DMS53 treated with DMSO at 0.1 percent for 48 hours (cell line): ENCODE data around the gene HEBP2.
"Not testable (repeated sequence)": the region's sequence is repeated elsewhere in the genome, so short reads cannot be mapped to it uniquely, and the experiment has no call there.

Source experiments
- DNase-seq: peaks from one replicate; lab custom pipeline; 2025; ENCODE audit not compliant: unreplicated experiment; lab: John Stamatoyannopoulos, UW

The HEBP2 gene, protein sequence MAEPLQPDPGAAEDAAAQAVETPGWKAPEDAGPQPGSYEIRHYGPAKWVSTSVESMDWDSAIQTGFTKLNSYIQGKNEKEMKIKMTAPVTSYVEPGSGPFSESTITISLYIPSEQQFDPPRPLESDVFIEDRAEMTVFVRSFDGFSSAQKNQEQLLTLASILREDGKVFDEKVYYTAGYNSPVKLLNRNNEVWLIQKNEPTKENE

GRCh38 chr6:138403801-138404665 lies at the start of gene HEBP2:
TSS of gene HEBP2 (plus strand) at chr6:138404223. CDS start at chr6:138404496, 273 bp downstream.
- DNase-seq: peak; percentile 72

DNA sequence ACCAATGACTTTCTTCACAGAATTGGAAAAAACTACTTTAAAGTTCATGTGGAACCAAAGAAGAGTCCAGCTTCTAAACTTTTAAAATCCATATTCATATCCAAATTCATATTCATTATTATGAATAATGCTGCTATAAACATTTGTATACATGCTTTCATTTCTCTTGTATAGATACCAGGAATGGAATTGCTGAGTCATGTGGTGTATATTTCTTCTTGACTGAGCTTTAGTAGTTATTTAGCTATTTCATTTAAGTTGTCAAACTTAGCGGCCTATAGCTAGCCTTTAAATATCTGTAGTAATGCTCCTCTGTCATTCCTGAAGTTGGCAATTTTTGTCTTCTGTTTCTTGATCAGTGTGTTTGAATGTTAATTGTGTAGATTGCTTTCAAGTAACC lies 46.1 kb upstream of the HEBP2 start:
- no peak for DNase-seq

DNA sequence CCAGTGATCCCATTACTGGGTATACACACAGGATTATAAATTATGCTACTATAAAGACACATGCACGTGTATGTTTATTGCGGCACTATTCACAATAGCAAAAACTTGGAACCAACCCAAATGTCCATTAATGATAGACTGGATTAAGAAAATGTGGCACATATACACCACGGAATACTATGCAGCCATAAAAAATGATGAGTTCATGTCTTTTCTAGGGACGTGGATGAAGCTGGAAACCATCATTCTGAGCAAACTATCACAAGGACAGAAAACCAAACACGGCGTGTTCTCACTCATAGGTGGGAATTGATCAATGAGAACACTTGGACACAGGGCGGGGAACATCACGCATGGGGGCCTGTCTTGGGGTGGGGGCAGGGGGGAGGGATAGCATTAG lies 35.3 kb upstream of the HEBP2 start:
- not testable (repeated sequence) for DNase-seq

DNA sequence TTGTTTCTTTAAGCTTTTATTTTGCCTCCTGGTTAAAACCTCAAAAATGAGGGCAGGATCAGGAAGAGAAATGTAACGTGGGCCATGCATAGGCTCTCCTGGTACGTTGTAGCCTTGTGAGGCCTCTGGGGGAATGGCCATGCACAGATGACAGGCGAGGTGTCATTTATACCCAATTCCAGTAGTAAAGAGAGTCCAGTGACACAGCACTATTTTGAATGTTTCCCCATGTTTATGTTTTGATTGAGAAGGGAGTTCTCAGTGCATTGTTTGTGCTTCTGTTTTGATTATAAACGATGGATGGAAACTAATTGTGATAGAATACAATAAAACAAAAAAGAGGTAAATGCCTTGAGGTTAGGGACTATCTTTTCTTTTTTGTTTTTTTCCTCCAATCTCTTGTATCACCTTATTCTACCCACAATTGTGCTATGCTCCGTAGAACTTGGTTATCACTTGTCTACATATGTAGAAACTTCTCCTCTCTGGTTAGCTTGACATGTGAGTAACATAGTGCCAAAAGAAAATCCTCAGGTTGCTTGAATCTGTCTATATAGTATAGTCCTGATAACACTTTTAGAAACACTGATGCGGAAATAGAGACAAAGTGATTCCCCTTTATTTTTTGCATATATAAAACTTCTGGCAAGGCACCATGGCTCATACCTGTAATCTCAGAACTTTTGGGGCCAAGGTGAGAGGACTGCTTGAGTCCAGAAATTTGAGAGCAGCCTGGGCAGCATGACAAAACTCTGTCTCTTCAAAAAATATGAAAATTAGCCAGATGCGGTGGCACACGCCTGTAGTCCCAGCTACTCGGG lies 33.2 kb upstream of the HEBP2 start:
- DNase-seq: no peak

DNA sequence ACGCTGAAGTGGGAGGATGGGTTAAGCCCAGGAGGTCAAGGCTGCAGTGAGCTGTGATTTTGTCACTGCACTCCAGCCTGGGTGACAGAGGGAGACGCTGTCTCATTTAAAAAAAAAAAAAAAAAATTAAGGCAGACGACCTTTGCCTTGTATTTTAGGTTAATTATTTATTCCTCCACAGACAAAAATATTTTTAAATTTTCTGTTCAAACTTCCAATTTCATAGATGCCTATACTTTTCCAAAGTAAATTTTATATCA lies 32.6 kb upstream of the HEBP2 start:
- no peak for DNase-seq

GRCh38 chr6:138371720-138372119 lies 32.3 kb upstream of the HEBP2 start:
- no peak for DNase-seq

DNA sequence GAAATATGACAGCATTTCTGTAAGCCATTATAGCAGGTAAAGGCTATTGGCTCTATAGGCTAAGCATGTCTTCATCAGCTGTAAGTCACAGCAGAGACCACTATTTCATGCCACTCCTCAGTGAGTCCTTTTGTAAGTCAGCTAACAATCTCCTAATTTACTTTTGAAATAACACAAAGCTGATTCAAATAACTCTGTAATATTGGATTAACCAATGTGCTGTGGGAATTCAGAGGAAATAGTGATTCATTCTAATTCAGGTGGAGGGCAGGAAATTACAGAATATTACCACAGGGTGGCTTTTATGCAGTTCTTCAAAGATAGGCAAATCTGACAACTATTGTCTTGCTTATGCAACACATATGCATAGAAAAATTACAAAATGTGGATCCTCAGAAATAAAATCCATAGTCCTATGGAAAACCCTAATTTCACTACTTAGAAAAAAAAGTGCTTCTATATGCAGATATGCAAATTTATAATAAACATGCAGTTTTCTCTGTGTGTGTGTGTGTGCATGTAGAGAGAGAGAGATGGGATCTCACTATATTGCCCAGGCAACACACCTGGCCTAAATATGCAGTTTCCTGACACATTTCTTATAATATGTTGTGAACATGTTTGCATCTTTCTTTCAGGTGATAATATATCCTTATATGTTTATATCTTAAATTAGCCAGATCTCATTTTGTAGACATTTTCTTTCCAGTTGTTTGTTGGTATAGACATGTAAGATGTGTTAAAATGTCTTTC lies 31.1 kb upstream of the HEBP2 start:
- DNase-seq: no peak

DNA sequence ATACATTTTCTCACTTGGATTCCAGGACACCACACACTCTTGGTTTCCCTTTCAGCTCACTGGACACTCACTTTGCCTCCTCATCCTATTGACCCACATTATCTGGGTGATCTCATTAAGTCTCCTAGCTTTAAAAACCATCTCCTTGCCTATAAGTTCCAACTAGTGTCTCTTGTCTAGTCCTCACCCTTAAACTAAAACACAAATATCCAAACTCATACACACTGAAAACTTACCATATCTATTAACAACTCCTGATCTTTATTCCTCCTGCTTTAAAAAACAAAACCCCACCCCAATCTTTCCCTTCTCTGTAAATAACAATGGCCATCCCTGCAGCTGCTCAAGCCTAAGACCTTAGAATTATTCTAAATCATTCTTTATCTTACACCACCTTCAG lies 29.8 kb upstream of the HEBP2 start:
- DNase-seq: no peak

DNA sequence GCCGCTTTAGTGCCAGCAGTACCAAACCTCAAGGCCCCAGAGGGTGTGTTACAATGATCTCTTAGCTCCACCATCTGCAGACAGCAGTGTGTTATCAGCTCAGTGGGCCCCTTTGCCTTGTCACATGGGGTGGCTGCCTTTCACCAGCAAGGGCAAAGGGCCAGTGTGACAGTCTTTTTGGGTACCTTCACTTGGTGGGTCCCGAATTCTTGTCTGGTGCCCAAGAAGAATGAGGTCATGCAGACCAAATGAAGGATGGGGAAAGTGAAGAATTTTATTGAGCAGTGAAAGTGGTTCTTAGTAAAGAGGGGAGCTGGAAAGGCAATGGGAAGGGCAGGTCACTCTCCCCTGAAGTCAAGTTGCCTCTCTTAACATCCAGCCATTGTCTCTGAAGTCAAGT lies 29.2 kb upstream of the HEBP2 start:
- DNase-seq: no peak

- DNase-seq: no peak
These were observed 27.0 kb upstream of the HEBP2 start for GRCh38 chr6:138377042-138377441.

DNA sequence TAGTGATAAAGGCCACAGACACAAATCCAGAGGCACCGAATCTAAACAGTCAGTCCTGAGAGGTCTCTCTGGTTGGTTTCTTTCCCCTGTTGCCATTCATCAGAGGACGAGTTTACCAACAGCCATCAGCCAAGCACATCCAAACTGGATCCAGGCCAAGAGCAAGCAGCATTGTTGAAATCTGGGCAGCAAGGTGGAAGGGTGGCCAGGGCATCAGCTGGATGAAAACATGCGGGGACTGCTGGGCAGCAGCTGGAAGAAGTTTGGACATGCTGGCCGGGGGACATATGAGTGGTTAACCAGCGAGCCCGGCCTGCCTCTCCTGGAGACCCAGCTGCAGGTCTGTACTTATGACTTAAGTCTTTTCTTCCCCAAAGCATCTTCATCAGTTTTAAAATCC lies 26.2 kb upstream of the HEBP2 start, which contains the start of gene SMIM28:
Gene SMIM28, plus strand, starts transcription at position 62 of the 400 bp plus-strand sequence. Its CDS starts 168 bp downstream, at position 230.
- DNase-seq: no peak

- no peak for DNase-seq
These were observed 25.6 kb upstream of the HEBP2 start for GRCh38 chr6:138378463-138378862.

GRCh38 chr6:138382498-138383265 lies 21.3 kb upstream of the HEBP2 start:
- no peak for DNase-seq

GRCh38 chr6:138383776-138384175 lies 20.2 kb upstream of the HEBP2 start:
- no peak for DNase-seq

DNA sequence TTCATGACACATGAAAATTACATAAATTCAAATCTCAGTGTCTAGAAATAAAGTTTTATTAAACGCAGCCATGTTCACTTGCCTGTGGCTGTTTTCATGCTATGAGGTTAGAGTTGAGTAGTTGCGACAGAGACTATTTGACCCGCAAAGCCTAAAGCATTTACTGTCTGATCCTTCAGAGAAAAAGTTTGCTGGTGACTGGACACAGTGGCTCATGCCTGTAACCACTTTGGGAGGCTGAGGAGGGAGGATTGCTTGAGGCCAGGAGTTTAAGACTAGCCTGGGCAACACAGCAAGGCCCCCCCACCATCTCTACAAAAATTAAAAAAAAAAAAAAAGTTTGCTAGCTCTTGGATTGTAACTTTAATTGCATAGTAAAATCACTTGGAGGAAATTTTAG lies 17.1 kb upstream of the HEBP2 start:
- no peak for DNase-seq

DNA sequence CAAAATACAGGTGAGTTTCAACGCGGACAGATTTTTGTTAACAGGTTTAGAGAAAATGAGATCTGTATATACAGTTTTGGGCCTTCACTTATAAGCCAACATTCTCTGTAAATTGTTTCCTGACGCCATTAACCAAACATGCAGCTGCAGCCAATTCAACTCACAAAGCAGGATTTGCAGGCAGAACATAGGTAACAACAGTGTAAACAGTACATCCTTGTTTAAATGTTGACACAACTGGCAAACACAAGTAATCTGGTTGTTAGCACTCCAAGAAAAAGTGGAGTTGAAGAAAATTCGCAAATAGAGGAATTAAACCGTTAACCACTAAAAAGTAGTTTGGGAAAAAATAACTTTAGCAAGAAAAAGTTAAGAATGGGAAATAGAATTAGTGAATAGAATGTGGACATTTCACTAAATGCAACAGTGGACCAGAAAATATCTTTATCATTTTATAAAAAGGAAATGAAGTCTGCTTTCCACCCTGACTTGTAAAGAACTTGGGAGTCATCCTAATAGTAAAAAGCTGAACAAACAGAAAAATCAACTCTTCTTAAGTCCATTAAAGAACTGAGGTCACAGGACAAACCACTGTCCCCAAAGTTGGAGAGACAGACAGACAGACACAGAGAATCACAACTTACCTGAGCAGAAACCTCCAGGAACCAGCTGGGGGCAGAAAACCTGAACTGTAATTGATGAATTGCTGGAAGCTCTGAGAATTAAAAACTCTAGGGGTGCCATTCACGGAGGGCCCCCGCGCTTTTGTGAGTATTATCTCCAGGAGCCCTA lies 16.2 kb upstream of the HEBP2 start:
- peak; percentile 80 for DNase-seq

DNA sequence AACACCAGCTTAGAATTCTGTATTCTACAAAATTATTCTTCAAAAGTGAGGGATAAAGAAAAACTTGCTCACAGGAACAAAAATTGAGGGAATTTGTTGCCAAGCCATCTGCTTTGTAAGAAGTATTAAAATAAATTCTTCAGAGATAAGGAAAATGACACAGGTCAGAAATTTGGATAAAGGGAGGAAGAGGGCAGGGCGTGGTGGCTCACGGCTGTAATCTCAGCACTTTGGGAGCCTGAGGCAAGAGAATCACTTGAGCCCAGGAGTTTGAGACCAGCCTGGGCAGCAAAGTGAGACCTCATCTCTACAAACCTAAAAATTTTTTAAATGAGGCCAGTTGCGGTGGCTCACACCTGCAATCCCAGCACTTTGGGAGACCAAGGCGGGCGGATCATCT lies 14.5 kb upstream of the HEBP2 start:
- DNase-seq: no peak

- no peak for DNase-seq
These were observed 9.9 kb upstream of the HEBP2 start for GRCh38 chr6:138393871-138394783.

DNA sequence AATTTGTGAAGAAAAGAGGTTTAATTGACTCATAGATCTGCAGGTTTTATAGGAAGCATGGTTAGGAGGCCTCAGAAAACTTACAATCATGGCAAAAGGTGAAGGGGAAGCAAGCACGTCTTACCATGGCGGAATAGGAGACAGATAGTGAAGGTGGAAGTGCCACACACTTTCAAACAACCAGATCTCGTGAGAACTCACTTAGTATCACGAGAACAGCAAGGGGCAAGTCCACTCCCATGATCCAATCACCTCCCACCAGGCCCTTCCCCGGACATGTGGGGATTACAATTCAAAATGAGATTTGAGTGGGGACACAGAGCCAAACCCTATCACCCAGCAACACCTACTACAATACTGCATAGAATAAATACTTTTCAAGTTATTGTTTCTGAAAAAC lies 7.3 kb upstream of the HEBP2 start:
- no peak for DNase-seq
